Osteocyte (in vitro differentiated cells): Measurements from ENCODE around the gene RAB8B. TPM values are rescaled to one million over a fixed set of nuclear protein-coding genes. Genes with fewer than 3 reads are reported as not detected.
A peak's percentile ranks its signal among the peaks of the same experiment; 100 is the strongest.

ENCODE experiments used
- DNase-seq: peaks from one replicate; pipeline ENCODE4 v3.0.0; 2021; ENCODE audit warnings: mixed read lengths; ENCODE audit not compliant: unreplicated experiment; ENCODE audit errors: extremely low spot score
- H3K27ac Mint-ChIP-seq: one replicate; pipeline ENCODE4 v1.8.0; 2021; ENCODE audit warnings: mild to moderate bottlenecking, mixed read lengths; ENCODE audit not compliant: unreplicated experiment
- H3K27me3 Mint-ChIP-seq: one replicate; pipeline ENCODE4 v1.8.0; 2021; ENCODE audit warnings: mixed read lengths; ENCODE audit not compliant: unreplicated experiment
- H3K36me3 Mint-ChIP-seq: one replicate; pipeline ENCODE4 v1.8.0; 2021; ENCODE audit warnings: mixed read lengths; ENCODE audit not compliant: unreplicated experiment
- H3K4me1 Mint-ChIP-seq: one replicate; pipeline ENCODE4 v1.8.0; 2021; ENCODE audit warnings: mixed read lengths; ENCODE audit not compliant: unreplicated experiment
- H3K4me3 Mint-ChIP-seq: one replicate; pipeline ENCODE4 v1.8.0; 2021; ENCODE audit warnings: mild to moderate bottlenecking, moderate library complexity, mixed read lengths; ENCODE audit not compliant: unreplicated experiment
- H3K9me3 Mint-ChIP-seq: one replicate; pipeline ENCODE4 v1.8.0; 2021; ENCODE audit warnings: mixed read lengths; ENCODE audit not compliant: unreplicated experiment
- total RNA-seq: library from RNA; stranded (reverse); gene quantifications from 2 replicates; pipeline ENCODE4 v1.2.1, GENCODE V29; 2021
- TF ChIP-seq, protein P1 (sequence below): fragments of 200-600 bp; sonication (generic); IDR thresholded peaks from 2 replicates; pipeline ENCODE4 v1.5.0; 2021; ENCODE audit warnings: antibody characterized with exemption, mild to moderate bottlenecking, moderate library complexity

The RAB8B gene
- total RNA-seq, 1 donor from 2014 or later, result 29.8 TPM

DNA sequence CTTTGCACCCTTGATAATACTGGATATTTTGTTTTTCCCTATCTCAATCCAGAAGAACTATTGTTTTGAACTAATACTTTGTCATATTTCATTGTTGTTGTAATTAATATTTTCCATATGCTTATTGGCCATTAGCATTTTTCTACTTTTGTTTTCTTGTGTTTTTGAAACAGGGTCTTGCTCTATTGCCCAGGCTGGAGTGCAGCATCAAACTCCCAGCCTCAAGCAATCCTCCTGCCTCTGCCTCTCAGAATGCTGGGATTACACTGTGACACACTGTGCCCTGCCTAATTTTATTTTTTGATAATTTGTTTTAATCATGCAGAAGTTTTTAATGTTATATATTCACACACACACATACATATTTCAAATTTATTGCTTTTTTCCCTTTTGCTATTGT lies 28.8 kb upstream of the RAB8B start:
- H3K4me3 Mint-ChIP-seq, result no peak overlapping the region
- H3K9me3 Mint-ChIP-seq, result no peaks in the 10 kb centered on the region
- no peaks in the 10 kb centered on the region for H3K27me3 Mint-ChIP-seq
- no peak overlapping the region for H3K27ac Mint-ChIP-seq
- H3K4me1 Mint-ChIP-seq, result peaks cover 14% of the 10 kb centered on the region
- H3K36me3 Mint-ChIP-seq, result no peaks in the 10 kb centered on the region
- no peak for DNase-seq
- TF ChIP-seq, protein P1, sequence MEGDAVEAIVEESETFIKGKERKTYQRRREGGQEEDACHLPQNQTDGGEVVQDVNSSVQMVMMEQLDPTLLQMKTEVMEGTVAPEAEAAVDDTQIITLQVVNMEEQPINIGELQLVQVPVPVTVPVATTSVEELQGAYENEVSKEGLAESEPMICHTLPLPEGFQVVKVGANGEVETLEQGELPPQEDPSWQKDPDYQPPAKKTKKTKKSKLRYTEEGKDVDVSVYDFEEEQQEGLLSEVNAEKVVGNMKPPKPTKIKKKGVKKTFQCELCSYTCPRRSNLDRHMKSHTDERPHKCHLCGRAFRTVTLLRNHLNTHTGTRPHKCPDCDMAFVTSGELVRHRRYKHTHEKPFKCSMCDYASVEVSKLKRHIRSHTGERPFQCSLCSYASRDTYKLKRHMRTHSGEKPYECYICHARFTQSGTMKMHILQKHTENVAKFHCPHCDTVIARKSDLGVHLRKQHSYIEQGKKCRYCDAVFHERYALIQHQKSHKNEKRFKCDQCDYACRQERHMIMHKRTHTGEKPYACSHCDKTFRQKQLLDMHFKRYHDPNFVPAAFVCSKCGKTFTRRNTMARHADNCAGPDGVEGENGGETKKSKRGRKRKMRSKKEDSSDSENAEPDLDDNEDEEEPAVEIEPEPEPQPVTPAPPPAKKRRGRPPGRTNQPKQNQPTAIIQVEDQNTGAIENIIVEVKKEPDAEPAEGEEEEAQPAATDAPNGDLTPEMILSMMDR, result no peak

DNA sequence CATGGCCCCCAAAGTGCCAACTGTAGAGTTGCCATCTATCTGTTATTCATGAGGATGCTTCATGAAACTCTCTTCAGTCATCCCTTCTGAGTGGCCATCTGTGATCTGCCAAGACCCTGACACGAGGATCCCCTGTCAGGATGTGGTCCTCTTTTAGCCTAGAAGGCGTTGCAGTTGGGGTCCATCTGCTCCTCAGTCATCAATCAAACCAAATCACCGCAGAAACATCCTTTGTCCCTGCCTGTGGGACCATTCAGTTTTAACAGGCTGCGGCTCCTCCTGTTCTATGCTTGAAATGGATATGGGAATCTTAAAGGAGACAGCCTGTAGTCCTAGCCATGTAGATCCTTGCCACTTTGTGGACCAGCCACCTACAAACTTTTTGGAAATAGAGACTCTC lies 26.2 kb upstream of the RAB8B start:
- no peaks in the 10 kb centered on the region for H3K36me3 Mint-ChIP-seq
- no peaks in the 10 kb centered on the region for H3K9me3 Mint-ChIP-seq
- peaks cover 12% of the 10 kb centered on the region for H3K4me1 Mint-ChIP-seq
- no peak for DNase-seq
- H3K27ac Mint-ChIP-seq, result no peak overlapping the region
- TF ChIP-seq, protein P1, result no peak
- H3K27me3 Mint-ChIP-seq, result no peaks in the 10 kb centered on the region
- H3K4me3 Mint-ChIP-seq, result no peak overlapping the region

DNA sequence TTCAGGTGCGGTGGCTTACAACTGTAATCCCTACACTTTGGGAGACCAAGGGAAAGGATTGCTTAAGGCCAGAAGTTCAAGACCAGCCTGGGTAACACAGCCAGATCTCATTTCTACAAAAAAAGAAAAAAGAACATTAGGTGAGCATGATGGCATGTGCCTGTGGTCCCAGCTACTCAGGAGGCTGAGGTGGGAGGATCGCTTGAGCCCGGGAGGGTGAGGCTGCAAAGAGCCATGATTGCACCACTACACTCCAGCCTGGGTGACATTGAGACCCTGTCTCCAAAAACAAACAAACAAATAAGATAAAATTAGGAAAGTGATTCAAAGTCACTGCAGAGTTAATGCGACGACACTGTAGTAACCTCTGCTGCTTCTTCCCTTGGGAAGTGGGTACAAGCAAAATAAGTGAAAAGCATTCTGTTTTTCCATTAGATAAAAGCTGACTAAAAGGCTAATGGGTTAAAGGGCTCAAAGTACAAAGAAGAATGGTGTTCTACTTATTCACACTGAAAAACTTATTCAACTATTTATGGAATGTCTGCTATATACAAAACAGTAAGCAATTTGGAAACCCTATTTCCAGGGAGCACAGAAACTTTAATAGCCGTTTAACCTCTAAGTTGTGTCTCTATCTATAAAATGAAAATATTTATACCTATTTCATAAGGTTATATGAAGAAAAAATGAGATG lies 24.1 kb upstream of the RAB8B start:
- no peak for DNase-seq
- TF ChIP-seq, protein P1, result no peak
- no peak overlapping the region for H3K27ac Mint-ChIP-seq
- no peaks in the 10 kb centered on the region for H3K27me3 Mint-ChIP-seq
- peaks cover 8% of the 10 kb centered on the region for H3K4me1 Mint-ChIP-seq
- no peaks in the 10 kb centered on the region for H3K36me3 Mint-ChIP-seq
- H3K4me3 Mint-ChIP-seq, result no peak overlapping the region
- no peaks in the 10 kb centered on the region for H3K9me3 Mint-ChIP-seq

DNA sequence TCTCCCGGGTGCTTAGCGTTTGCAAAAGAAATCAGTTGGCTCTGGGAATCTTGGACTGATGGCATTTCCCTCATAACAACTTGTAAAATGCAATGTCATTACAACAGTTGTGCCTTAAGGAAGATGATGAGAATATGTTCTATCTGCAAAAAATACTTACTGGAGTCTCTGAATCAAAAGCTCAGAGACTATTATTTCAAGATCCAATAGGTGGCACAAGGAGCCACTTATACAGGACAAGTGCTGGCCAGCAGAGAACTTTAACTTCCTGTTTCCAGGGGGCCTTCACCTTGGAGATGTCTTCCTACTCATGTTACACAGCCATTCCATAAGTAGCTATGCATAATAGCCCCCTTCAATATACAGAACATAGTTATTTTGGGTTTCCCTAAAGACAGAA lies 23.2 kb upstream of the RAB8B start:
- no peak for DNase-seq
- H3K9me3 Mint-ChIP-seq, result no peaks in the 10 kb centered on the region
- H3K27me3 Mint-ChIP-seq, result no peaks in the 10 kb centered on the region
- H3K4me3 Mint-ChIP-seq, result no peak overlapping the region
- TF ChIP-seq, protein P1, result peak; percentile 26
- H3K27ac Mint-ChIP-seq, result no peak overlapping the region
- H3K36me3 Mint-ChIP-seq, result no peaks in the 10 kb centered on the region
- H3K4me1 Mint-ChIP-seq, result peaks cover 5% of the 10 kb centered on the region

GRCh38 chr15:63169788-63170187 lies 19.6 kb upstream of the RAB8B start:
- no peak for DNase-seq
- no peaks in the 10 kb centered on the region for H3K36me3 Mint-ChIP-seq
- no peak overlapping the region for H3K27ac Mint-ChIP-seq
- H3K4me1 Mint-ChIP-seq, result peaks cover 5% of the 10 kb centered on the region
- H3K4me3 Mint-ChIP-seq, result no peak overlapping the region
- no peaks in the 10 kb centered on the region for H3K9me3 Mint-ChIP-seq
- no peaks in the 10 kb centered on the region for H3K27me3 Mint-ChIP-seq
- TF ChIP-seq, protein P1, result no peak
